IMR-90 (cell line): ENCODE measurements around the gene CUL3. TPM values are rescaled to one million over a fixed set of nuclear protein-coding genes. Genes with fewer than 3 reads are reported as not detected.

Experiments used
- ATAC-seq: fragments of 200-7000 bp; cut with Tn5 transposase; 2 replicates; pipeline ENCODE4 v1.9.1; 2020; ENCODE audit warnings: low read depth, mild to moderate bottlenecking, moderate library complexity
- BruUV-seq: library from RNA; stranded (reverse); fragments of 400-500 nt; replicated peaks from 2 replicates; lab custom pipeline; 2021; lab: Mats Ljungman, UMichigan
- CTCF ChIA-PET: fragments of 300-600 bp; formaldehyde crosslinking; extraction: SDS; loops from one replicate; lab custom pipeline; 2021; ENCODE audit warnings: antibody characterized with exemption; lab: Yijun Ruan, JAX
- POLR2A ChIA-PET: fragments of 300-600 bp; sonication (Branson Sonifier 250); formaldehyde crosslinking; loops from one replicate; lab custom pipeline; 2022; ENCODE audit warnings: antibody characterized with exemption; ENCODE audit not compliant: unreplicated experiment; lab: Charles Lee
- DNase-seq: peaks from one replicate; pipeline ENCODE4 v3.0.0; 2013
- H2AFZ ChIP-seq: replicated peaks from 2 replicates; pipeline ENCODE3; 2013; ENCODE audit warnings: low read length, mild to moderate bottlenecking; ENCODE audit not compliant: poor library complexity
- H2AK5ac ChIP-seq: 2 replicates; pipeline ENCODE4 v1.6.1; 2013; ENCODE audit warnings: low read depth, low read length, inconsistent platforms
- H2AK9ac ChIP-seq: replicated peaks from 2 replicates; pipeline ENCODE3; 2013; ENCODE audit warnings: mild to moderate bottlenecking, low read depth, low read length, moderate library complexity; ENCODE audit not compliant: poor library complexity
- H2BK120ac ChIP-seq: 2 replicates; pipeline ENCODE4 v1.6.1; 2013; ENCODE audit warnings: low read depth, low read length, inconsistent platforms
- H2BK15ac ChIP-seq: 3 replicates; pipeline ENCODE4 v1.6.1; 2013; ENCODE audit warnings: low read depth, low read length, inconsistent platforms
- H2BK20ac ChIP-seq: 2 replicates; pipeline ENCODE4 v1.6.1; 2013; ENCODE audit warnings: low read depth, mild to moderate bottlenecking, inconsistent platforms, low read length, moderate library complexity
- H2BK5ac ChIP-seq: 2 replicates; pipeline ENCODE4 v1.6.1; 2013; ENCODE audit warnings: mild to moderate bottlenecking, low read depth, low read length, inconsistent platforms; ENCODE audit not compliant: poor library complexity, severe bottlenecking
- H3K14ac ChIP-seq: replicated peaks from 2 replicates; pipeline ENCODE4 v1.6.1; 2013; ENCODE audit warnings: low read depth, low read length, inconsistent platforms
- H3K18ac ChIP-seq: 2 replicates; pipeline ENCODE4 v1.6.1; 2013; ENCODE audit warnings: low read depth, low read length, control low read depth
- H3K23ac ChIP-seq: 2 replicates; pipeline ENCODE4 v1.6.1; 2013; ENCODE audit warnings: low read depth, low read length, inconsistent platforms
- H3K27ac ChIP-seq: 2 replicates; pipeline ENCODE4 v1.5.1; 2013; ENCODE audit warnings: mild to moderate bottlenecking, control low read depth, low read length; ENCODE audit not compliant: insufficient read depth
- H3K27me3 ChIP-seq: 2 replicates; pipeline ENCODE4 v1.6.1; 2013; ENCODE audit warnings: low read length; ENCODE audit not compliant: control insufficient read depth, insufficient read depth
- H3K36me3 ChIP-seq: 2 replicates; pipeline ENCODE4 v1.6.1; 2013; ENCODE audit warnings: low read length, mixed read lengths; ENCODE audit not compliant: control insufficient read depth, insufficient read depth
- H3K4ac ChIP-seq: 2 replicates; pipeline ENCODE4 v1.6.1; 2013; ENCODE audit warnings: low read depth, low read length, inconsistent platforms
- H3K4me1 ChIP-seq: 2 replicates; pipeline ENCODE4 v1.6.1; 2013; ENCODE audit warnings: low read length, mixed read lengths; ENCODE audit not compliant: control insufficient read depth, insufficient read depth
- H3K4me2 ChIP-seq: 2 replicates; pipeline ENCODE4 v1.6.1; 2013; ENCODE audit warnings: low read depth, mild to moderate bottlenecking, control low read depth, low read length, moderate library complexity
- H3K4me3 ChIP-seq: 2 replicates; pipeline ENCODE4 v1.5.1; 2013; ENCODE audit warnings: low read depth, mild to moderate bottlenecking, control low read depth, low read length, moderate library complexity; ENCODE audit not compliant: insufficient read depth
- H3K56ac ChIP-seq: 2 replicates; pipeline ENCODE4 v1.6.1; 2013; ENCODE audit warnings: low read length, inconsistent platforms; ENCODE audit not compliant: insufficient read depth; ENCODE audit errors: extremely low read depth
- H3K79me1 ChIP-seq, 2 experiments: 2 replicates each; pipeline ENCODE4 v1.6.1; 2013; ENCODE audit warnings: low read length in 2 of 2, inconsistent platforms in 1 of 2, low read depth in 1 of 2
- H3K9ac ChIP-seq: 2 replicates; pipeline ENCODE4 v1.6.1; 2013; ENCODE audit warnings: low read depth, low read length, control low read depth
- H3K9me1 ChIP-seq: 2 replicates; pipeline ENCODE4 v1.6.1; 2013; ENCODE audit warnings: low read length, inconsistent platforms; ENCODE audit not compliant: insufficient read depth
- H3K9me3 ChIP-seq: 2 replicates; pipeline ENCODE4 v1.6.1; 2013; ENCODE audit warnings: low read length; ENCODE audit not compliant: control insufficient read depth, insufficient read depth
- H4K20me1 ChIP-seq: 2 replicates; pipeline ENCODE4 v1.6.1; 2013; ENCODE audit warnings: low read length, inconsistent platforms; ENCODE audit not compliant: insufficient read depth
- H4K5ac ChIP-seq: 2 replicates; pipeline ENCODE4 v1.6.1; 2013; ENCODE audit warnings: mild to moderate bottlenecking, low read depth, low read length, control low read depth
- H4K8ac ChIP-seq, 2 experiments: 2 replicates each; pipeline ENCODE4 v1.6.1; 2013; ENCODE audit warnings: low read depth in 2 of 2, low read length in 2 of 2, control low read depth in 1 of 2, inconsistent platforms in 1 of 2
- H4K91ac ChIP-seq: 2 replicates; pipeline ENCODE4 v1.6.1; 2013; ENCODE audit warnings: low read depth, low read length, inconsistent platforms; ENCODE audit not compliant: insufficient read depth
- BHLHE40 ChIP-seq: fragments of 150-350 bp; IDR thresholded peaks from 2 replicates; pipeline ENCODE4 v1.6.1; 2016; ENCODE audit warnings: mild to moderate bottlenecking, low read depth, low read length
- CEBPB ChIP-seq: IDR thresholded peaks from 2 replicates; pipeline ENCODE4 v1.6.1; 2012; ENCODE audit warnings: low read depth, low read length, improper control_type of control experiment
- CHD1 ChIP-seq: IDR thresholded peaks from 2 replicates; pipeline ENCODE4 v1.6.1; 2012; ENCODE audit warnings: low read depth, low read length, improper control_type of control experiment
- MAFK ChIP-seq: IDR thresholded peaks from 2 replicates; pipeline ENCODE4 v1.6.1; 2012; ENCODE audit warnings: low read depth, low read length, improper control_type of control experiment
- MAZ ChIP-seq: IDR thresholded peaks from 2 replicates; pipeline ENCODE4 v1.6.1; 2012; ENCODE audit warnings: low read depth, mild to moderate bottlenecking, low read length, improper control_type of control experiment, moderate library complexity, borderline replicate concordance
- MXI1 ChIP-seq: IDR thresholded peaks from 2 replicates; pipeline ENCODE4 v1.6.1; 2012; ENCODE audit warnings: low read depth, mild to moderate bottlenecking, low read length, moderate library complexity, borderline replicate concordance
- NFE2L2 ChIP-seq: fragments of 150-350 bp; IDR thresholded peaks from 2 replicates; pipeline ENCODE4 v1.6.1; 2016; ENCODE audit warnings: low read depth, mild to moderate bottlenecking, low read length
- POLR2A ChIP-seq: IDR thresholded peaks from 2 replicates; pipeline ENCODE4 v1.6.1; 2012; ENCODE audit warnings: mild to moderate bottlenecking, low read depth, low read length
- RCOR1 ChIP-seq: IDR thresholded peaks from 2 replicates; pipeline ENCODE4 v1.6.1; 2012; ENCODE audit warnings: mild to moderate bottlenecking, low read length, improper control_type of control experiment; ENCODE audit not compliant: insufficient replicate concordance
- RFX5 ChIP-seq: IDR thresholded peaks from 2 replicates; pipeline ENCODE4 v1.8.0; 2012; ENCODE audit warnings: low read depth, mild to moderate bottlenecking, low read length, moderate library complexity
- SMC3 ChIP-seq: fragments of 150-350 bp; IDR thresholded peaks from 2 replicates; pipeline ENCODE4 v1.6.1; 2016; ENCODE audit warnings: low read depth, mild to moderate bottlenecking, antibody characterized with exemption, low read length, moderate library complexity
- WGBS, 2 experiments: methylation state at CpG; one replicate each; pipeline versions ENCODE4 v1.1.5 to v1.1.7; 2013; ENCODE audit warnings: missing lambda C conversion rate in 2 of 2; ENCODE audit not compliant: insufficient read length in 1 of 2; ENCODE audit errors: extremely low coverage in 2 of 2; 5-methylcytosine and 5-hydroxymethylcytosine counted together
- dilution Hi-C: fragments of 300-500 bp; cut with HindIII; formaldehyde crosslinking; loops from one replicate; pipeline ENCODE4 v1.14.3; 2018; ENCODE audit warnings: low sequenced_read_pairs; ENCODE audit not compliant: unreplicated experiment
- in situ Hi-C: fragments of 300-500 bp; cut with MboI; formaldehyde crosslinking; loops from 3 replicates; pipeline ENCODE4 v1.14.3; 2019; ENCODE audit warnings: low sequenced_read_pairs, inconsistent platforms, mixed read lengths
- intact Hi-C: fragments of 100-400 bp; cut with micrococcal nuclease; formaldehyde crosslinking; loops from 2 replicates; pipeline ENCODE4 v1.10.0; 2022
- polyA plus RNA-seq, 3 experiments: library from polyadenylated mRNA; depleted of rRNA; stranded (reverse); fragments of >200 nt; gene quantifications; 2 replicates each; pipeline ENCODE4 v1.2.3, GENCODE V29; 2012; ENCODE audit warnings: low replicate concordance in 1 of 3
- total RNA-seq: library from RNA; depleted of rRNA; stranded (reverse); fragments of >200 nt; gene quantifications from 2 replicates; pipeline ENCODE4 v1.2.3, GENCODE V29; 2012
- TF ChIP-seq, protein P1 (sequence below): fragments of 150-350 bp; IDR thresholded peaks from 2 replicates; pipeline ENCODE4 v1.6.1; 2017; ENCODE audit warnings: mild to moderate bottlenecking, antibody characterized with exemption, low read length, low read depth
- TF ChIP-seq, protein P2 (sequence below): fragments of 150-350 bp; IDR thresholded peaks from 2 replicates; pipeline ENCODE4 v1.6.1; 2016; ENCODE audit warnings: low read depth, mild to moderate bottlenecking, low read length, moderate library complexity, borderline replicate concordance

The CUL3 gene
- total and polyA plus RNA-seq, 2 of the 4 experiments (the other 2 are of a cell fraction): 33.7 to 45.7 TPM

DNA sequence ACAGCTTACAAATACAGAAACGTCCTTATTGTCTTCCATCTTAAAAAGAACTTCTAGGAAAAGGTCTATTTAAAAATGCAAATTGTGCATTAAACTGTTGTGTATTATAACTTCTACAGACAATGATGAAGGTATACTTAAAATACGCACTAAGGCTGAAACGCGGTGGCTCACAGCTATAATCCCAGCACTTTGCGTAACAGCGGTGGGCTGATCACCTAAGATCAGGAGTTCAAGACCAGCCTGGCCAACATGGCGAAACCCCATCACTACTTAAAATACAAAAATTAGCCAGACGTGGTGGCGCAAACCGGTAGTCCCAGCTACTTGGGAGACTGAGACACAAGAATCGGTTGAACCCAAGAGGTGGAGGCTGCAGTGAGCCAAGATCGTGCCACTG lies 4.9 kb downstream of the CUL3 start:
- Histone ChIP-seq H3K4me2 (no peak overlapping the region), H3K4me3 (no peak overlapping the region)

More for the DNA sequence above, 4.9 kb downstream of the CUL3 start:
- Histone ChIP-seq H3K27ac (no peak overlapping the region), H3K79me1 (peaks cover 3 to 33% of the 10 kb centered on the region in 2 experiments; a peak in 2 of 4 replicates), H3K9me3 (no peaks in the 10 kb centered on the region), H3K9ac (no peak overlapping the region), H2BK15ac (no peak overlapping the region), H2AFZ (no peak overlapping the region), H3K27me3 (no peaks in the 10 kb centered on the region), H2BK5ac (no peak overlapping the region), H3K18ac (no peak overlapping the region), H2BK20ac (no peak overlapping the region), H3K4me1 (peaks cover 14% of the 10 kb centered on the region; the same call in 1 of the 2 replicates), H4K20me1 (peaks cover 73% of the 10 kb centered on the region), H2AK5ac (no peak overlapping the region), H4K91ac (no peak overlapping the region), H3K56ac (no peak overlapping the region), H3K23ac (no peak overlapping the region), H4K5ac (no peak overlapping the region), H3K14ac (no peak overlapping the region), H4K8ac (no peak overlapping the region), H2AK9ac (no peak overlapping the region), H3K4ac (no peak overlapping the region), H2BK120ac (no peak overlapping the region), H3K36me3 (no peaks in the 10 kb centered on the region), H3K9me1 (peaks cover 5% of the 10 kb centered on the region)
- ChIA-PET POLR2A (no interaction called here), CTCF (no interaction called here)
- TF ChIP-seq MAFK (no peak), CHD1 (no peak), RCOR1 (no peak), RFX5 (no peak), MAZ (no peak), MXI1 (no peak), BHLHE40 (no peak), CEBPB (no peak), NFE2L2 (no peak), POLR2A (no peak), SMC3 (no peak)
- TF ChIP-seq, protein P1, sequence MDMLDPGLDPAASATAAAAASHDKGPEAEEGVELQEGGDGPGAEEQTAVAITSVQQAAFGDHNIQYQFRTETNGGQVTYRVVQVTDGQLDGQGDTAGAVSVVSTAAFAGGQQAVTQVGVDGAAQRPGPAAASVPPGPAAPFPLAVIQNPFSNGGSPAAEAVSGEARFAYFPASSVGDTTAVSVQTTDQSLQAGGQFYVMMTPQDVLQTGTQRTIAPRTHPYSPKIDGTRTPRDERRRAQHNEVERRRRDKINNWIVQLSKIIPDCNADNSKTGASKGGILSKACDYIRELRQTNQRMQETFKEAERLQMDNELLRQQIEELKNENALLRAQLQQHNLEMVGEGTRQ: no peak
- TF ChIP-seq, protein P2, sequence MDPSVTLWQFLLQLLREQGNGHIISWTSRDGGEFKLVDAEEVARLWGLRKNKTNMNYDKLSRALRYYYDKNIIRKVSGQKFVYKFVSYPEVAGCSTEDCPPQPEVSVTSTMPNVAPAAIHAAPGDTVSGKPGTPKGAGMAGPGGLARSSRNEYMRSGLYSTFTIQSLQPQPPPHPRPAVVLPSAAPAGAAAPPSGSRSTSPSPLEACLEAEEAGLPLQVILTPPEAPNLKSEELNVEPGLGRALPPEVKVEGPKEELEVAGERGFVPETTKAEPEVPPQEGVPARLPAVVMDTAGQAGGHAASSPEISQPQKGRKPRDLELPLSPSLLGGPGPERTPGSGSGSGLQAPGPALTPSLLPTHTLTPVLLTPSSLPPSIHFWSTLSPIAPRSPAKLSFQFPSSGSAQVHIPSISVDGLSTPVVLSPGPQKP: no peak
- WGBS, 2 experiments: 100% methylated on average over 3 of the region's 12 CpGs; no CpG with 5 or more reads in 1 of the 2 experiments
- no peak for DNase-seq
- no TSS peak for BruUV-seq
- intact Hi-C loops: no loop called here
- dilution Hi-C loops: no loop called here
- in situ Hi-C loops: no loop called here
- no peak for ATAC-seq
